Measurements from ENCODE around the gene IL4I1.

Gene IL4I1

DNA sequence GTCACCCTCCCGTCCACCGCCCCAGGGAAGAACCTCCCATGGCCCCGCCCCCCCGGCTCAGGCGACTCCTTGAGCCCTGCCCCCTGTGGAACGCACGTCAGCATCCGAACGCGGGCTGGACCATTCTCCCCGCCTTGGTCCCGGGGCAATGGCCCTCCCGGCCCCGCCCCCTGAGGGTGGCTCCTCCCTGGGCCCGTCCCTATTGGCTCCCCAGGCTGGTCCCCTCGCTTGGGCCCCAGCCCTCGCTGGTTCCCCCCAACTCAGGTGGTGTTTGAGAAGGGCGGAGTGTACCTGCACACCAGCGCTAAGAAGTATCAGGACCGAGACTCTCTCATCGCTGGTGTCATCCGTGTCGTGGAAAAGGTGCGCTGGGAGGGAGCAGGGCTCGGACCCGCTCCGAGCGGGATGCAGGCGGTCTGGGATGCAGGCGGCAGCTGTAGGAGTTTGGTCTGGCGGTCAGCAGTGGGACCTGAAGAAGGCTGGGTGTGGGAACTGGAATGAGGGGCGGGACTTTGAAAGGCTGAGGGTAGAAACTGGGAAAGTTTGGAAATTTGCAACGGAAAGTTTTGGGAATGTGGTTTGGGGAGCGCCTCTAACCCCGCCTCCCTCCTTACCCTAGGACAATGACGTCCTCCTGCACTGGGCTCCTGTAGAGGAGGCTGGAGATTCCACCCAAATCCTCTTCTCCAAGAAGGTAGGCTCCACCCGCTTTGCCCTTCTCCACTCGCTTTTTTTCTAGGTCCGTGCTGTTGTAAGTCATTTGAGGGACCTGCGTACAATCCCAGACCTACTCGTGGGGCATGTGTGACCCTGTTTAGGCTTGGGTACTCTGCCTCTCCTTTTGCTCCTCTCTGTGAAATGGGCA, 18.6 kb downstream of the IL4I1 start:
- DNase-seq (ENCODE audit: low read depth) = peak; percentile 88

DNA sequence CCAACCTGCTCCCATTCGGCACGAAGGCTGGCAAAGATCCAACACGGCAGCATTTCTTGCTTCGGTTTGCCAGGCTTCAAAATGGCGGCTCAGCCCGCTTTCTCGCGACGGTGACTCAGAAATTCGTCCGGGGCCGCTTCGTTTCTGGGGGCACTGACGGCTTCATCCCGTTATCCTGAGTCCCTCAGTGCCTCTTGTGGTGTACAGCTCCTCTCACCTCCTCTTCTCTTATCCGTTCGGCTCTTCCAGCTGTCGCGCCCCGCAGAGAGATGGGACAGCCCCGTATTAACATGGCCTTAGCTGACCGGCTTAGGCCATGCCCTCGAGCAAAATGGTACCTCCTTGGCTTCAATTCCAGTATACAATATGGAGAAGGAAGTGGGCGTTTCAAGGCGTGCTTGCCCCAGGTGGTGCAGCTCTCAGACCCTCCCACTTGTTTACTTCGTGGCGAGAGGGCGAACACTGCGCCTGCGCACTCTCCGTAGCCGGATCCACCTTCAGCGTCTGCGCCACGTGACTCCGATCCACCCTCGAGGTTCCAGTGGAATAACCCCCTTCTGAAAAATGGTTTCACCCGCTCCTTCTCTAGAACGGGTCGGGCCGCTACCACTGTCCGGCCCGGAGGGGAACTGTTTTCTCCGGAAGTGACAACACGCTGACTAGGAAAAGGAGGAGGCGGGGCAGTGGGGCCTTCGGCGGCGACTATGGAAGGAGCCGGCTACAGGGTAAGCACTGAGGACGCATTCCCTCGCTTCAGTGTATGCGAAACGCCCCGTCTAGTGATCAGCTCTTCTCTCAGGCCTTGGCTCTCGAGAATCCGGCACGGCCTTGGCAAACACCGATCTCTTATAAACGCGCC, 19.4 kb downstream of the IL4I1 start, which contains the start of the genes AKT1S1 and TBC1D17:
TSS of gene AKT1S1 (minus strand) at position 336 of the 859 bp plus-strand sequence. CDS start 4,060 bp downstream, outside the sequence.
TSS of gene TBC1D17 (plus strand) at position 683 of the 859 bp plus-strand sequence. CDS start at position 705, 22 bp downstream.
- DNase-seq (ENCODE audit: low read depth) = peak; percentile 99

DNA sequence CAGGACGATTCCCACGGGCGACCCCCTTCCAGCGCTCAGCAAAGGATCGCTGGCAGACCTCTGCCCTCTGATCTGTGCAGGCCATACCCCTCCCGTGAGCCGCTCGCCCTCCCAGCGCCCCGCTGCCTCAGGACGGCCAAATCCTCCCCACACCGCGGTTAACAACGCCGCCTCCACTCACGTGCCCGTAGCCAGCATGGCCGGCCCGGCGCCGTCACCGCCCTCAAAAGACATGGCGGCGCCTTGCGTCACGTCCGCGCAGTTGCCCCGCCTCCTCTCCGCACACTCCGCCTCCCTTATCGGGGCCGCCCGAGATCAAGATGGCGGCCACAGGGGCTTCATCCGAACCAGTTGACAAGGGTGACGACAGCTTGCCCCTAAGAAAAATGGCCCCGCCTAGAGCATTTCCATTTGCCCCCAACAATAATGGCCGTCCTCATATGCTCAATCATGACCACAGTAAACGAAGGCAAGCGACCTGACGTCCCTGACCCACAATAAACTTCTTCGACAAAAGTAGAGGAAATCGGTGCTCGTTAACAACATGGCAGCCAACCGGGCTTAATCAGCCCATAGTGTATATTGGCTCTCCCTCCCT, 20.2 kb downstream of the IL4I1 start:
- DNase-seq (ENCODE audit: low read depth) = peak; percentile 95

DNA sequence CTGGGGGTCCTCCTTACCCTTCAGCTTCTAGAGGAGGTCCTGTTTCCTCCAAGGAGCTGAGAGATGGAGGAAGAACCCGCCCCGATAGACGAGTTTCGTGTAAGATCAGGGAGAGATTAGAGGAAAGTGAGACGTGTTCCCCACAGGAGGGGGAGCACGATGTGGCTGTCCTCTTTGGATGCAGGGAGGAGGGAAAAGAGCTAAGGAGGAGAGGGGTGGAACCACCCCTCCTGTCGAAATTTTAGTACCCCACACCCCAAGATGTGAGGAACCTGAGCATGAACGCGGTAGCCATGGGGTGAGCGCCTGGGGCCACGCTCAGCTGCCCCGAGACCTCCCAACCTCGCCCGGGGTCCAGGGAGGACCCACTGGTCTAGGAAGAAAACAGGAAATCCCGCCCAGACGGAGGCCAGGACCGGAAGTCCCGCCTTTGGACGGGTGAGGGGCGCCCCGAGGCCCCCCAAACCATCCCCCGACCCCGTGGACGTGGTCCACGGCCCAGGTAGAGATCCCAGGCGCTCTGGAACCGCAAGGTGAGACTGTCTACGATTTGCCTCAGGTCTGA, 20.7 kb downstream of the IL4I1 start:
- DNase-seq (ENCODE audit: low read depth) = no peak

DNA sequence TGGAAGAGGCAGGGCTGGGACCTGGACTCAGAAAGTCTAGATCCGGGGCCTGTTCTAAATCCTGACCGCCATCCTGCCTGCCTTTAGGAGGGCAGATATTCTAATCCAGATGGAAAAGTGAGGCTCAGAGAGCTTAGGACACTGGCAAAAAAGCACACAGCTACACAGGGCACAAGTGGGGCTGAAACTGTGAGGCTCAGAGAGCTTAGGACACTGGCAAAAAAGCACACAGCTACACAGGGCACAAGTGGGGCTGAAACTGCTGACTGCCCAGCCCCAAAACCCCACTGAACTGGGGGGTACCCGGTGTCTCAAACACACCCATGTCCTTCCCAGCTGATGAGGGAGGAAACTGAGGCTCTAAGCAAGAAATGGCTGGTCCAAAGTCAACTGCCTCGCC, 21.5 kb downstream of the IL4I1 start:
- no peak for DNase-seq (ENCODE audit: low read depth)

DNA sequence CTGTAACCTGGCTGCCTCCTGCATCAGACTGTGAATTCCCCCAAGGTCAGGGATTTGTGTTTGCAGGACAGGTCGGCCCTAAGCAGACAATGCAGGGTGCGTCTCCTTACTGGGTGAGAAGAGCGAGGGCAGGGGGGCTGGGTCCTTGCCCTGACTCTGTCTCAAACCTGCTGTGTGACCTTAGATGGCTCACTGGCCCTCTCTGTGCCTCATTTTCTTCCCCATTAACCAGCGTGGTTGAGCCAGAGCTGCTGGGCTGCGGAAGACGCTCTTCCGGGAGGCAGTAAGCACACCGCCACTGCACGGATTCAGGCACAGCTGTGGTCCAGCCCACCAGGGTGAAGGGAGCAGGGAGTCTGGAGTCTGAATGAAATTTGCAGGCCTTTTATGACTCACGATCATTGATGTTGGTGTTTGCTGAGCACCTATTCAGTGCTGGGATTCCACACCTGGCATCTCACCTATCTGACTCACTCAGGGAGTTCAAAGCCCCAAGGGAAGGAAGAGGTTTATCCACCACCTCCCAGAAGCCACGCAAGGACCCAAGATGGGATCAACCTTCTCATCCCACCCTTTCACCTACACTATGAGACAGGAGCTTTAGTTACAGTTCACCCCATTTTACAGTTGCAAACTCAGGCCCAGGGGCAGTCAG, 22.1 kb downstream of the IL4I1 start:
- no peak for DNase-seq (ENCODE audit: low read depth)

DNA sequence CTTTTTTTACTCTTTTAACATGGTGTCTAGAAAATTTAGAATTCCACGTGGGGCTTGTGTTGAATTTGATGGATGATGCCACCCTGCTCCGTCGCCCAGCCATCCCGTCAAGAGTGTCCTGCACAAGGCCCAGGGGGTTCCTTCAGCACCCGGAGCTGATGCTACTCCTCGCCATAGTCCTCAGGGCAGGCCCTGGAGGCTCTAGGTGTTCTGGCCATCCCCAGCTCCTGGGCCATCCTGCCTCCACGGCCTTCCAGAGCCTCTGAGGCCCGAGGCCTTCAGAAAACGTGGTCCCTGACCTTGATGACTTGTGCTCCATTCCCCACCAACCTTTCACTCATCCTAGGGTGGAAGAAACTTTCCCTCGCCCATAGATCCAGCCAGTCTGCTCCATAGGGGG, 22.9 kb downstream of the IL4I1 start:
- DNase-seq (ENCODE audit: low read depth) = no peak

DNA sequence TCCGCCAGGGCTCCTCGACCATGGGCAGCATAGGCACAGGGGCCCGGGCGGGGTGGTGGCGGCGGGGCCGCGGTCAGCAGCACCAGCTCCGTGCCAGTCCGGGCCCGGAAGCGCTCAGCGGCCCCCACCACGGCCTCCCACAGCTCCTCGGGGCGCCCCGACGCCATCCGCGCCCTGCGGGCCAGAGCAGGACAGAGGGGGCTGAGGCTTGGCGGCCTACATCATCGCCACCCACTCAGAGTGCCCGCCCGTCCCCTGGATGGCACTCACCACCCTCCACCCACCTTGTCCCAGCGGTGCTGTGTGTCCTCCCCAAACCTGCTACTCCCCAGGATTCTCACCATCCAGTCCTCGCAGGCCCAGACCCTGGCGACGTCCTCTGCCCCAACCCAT, 23.6 kb downstream of the IL4I1 start:
- DNase-seq (ENCODE audit: low read depth) = no peak

DNA sequence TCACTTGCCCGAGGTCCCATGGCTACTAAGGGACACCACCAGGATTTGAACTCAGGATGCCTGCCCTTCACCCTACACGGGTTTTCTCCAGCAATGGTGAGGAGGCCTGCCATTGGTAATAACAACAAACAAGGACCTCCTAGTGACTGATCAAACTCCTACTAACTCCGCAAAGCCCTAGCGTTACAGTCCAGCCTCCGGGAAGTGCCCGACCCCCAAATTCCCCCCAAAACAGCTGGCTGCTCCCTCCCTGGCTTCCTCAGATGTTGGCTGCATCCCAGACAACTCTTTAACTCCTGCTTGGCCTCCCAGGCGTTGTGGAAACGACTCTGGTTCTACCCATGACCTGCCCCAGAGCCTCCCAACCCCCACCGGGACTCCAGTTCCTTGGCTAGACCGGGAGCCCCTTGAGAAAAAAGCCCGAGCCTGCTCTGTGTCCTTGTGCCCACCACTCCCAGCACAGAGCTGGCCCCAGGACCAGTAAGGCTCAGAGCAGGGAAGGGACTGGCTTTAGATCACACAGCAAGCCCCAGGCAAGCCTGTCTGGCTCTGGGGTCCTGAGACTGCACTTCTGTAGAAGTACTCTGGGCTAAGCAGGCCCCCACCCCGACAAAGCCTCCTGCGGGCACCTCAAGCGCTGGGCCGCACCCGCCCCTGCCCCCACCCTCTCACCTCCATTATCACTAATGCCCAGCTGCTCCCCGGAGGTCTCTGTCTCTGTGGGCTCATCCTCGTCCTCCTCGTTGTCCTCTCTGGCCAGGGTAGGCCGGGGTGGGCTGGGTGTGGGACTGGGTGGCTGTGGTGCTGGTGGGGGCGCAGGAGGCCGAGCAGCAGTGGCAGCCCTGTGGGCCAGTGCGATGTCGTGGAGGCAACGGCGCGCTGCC, 24.2 kb downstream of the IL4I1 start:
- no peak for DNase-seq (ENCODE audit: low read depth)

DNA sequence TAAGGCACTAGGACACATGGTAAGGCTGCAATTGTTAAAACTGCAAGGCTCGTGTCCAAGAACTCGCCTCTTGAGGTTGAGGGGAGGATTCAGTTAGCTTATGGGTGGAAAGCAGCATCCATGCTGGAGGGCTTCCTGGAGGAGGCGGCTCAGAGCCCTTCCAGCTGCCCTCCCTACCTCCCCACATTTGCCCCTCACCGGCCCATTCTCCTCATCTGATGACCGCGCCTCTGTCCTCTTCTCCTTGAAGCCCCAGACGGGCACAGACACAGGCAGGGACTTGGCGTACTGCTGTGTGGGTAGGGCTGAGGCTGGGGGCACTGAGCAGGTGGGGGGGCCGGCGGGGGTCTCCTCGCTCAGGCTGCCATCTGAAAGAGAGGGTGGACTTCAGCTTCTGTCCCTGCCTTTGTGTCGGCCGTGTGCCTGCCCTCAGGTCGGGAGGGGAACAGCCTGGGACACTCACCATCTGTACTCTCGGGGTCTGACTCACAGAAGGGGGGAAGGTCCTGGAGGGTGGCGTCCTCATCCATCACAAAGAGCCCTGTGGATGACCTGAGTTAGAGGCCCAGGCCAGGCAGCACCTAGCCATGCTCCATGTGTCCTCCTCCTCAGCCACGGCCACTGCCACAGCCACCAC, 25.2 kb downstream of the IL4I1 start:
- DNase-seq (ENCODE audit: low read depth) = no peak

DNA sequence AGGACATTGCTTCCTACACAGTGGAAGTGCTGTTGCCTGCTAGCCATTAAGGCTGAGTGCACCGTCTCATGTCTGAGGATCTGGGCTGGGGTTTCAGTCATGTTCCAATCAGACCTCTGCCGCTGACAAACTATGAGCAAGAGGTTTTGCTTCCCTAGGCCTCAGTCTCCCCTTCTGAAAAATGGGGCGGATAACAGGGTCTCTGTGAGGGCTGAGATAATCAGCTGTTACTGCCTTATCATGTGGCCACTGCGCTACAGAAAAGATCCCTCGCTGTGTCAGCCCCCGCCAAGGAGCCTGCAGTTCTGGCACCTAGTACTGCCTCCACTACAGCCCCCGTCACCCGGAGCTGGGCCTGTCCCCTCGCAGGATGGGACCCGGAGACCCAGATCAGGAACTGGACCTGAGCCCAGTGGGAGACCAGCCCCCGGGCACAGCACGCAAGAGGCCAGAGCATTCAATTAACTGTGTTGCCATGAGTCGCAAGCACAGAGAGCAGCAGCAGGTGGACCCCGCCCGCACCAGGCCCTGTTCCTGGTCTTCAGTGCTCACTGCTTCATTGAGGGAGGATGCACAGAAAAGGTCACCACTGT, 26.3 kb downstream of the IL4I1 start:
- DNase-seq (ENCODE audit: low read depth) = no peak

DNA sequence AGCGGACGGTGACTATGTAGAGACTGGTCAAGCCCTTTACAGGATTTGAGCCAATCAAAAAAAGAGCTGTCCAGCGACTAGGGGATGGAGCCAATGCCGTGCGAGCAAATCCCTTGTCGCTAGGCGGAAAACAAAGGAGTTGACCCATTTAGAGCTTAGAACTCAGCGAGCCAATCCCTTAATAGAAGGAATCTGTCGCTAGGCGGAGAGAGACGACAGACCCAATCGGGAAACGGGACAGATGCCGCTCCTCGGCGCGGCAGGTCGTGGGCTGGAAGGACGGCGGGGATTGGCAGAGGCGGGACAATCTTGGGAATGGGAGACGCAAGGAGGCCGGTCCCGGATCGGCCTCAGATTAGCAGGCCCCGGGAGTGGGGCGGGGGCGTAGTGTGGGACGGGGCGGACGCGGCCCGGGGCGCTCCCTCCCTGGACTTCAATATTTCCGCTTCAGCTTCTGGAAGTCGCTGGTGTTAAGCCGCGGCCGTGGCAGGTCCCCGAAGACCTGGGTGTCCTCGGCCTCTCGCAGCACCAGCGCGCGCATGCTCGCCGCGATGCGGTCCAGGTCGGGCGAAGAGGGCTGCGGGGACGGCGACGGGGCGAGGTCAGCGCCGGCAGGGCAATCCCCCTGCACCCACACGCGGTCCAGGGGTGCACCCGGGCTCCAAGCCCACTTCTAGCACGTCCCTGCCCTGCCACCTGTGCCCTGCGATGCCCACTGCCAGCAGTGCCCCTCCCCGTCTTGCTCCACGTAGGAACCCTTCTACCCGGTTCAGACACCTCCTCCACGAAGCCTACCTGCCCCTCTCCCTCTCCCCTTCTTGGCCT, 27.0 kb downstream of the IL4I1 start:
- DNase-seq (ENCODE audit: low read depth) = peak; percentile 99

DNA sequence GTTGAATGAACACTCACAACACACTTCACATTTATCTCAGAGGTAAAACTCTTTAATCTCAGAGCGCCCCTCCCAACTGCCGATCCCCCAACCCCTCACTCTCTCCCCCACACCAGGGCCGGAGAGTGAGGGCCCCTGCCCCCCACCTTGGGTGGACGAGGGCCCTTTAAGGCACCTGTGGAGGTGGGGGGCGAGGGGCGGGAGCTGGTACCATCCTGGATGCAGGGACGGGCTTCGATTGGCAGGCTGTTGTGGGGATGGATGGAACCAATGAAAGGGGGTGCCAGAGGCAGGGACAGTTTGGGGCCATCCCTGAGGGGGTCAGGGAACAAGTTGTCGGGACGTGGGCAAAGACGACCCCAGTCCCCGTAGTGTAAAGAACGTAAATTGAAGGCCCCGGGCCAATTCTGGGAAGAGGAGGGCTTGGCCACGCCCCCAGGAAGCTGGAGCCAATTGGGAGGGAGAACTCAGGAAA, 27.6 kb downstream of the IL4I1 start:
- no peak for DNase-seq (ENCODE audit: low read depth)

DNA sequence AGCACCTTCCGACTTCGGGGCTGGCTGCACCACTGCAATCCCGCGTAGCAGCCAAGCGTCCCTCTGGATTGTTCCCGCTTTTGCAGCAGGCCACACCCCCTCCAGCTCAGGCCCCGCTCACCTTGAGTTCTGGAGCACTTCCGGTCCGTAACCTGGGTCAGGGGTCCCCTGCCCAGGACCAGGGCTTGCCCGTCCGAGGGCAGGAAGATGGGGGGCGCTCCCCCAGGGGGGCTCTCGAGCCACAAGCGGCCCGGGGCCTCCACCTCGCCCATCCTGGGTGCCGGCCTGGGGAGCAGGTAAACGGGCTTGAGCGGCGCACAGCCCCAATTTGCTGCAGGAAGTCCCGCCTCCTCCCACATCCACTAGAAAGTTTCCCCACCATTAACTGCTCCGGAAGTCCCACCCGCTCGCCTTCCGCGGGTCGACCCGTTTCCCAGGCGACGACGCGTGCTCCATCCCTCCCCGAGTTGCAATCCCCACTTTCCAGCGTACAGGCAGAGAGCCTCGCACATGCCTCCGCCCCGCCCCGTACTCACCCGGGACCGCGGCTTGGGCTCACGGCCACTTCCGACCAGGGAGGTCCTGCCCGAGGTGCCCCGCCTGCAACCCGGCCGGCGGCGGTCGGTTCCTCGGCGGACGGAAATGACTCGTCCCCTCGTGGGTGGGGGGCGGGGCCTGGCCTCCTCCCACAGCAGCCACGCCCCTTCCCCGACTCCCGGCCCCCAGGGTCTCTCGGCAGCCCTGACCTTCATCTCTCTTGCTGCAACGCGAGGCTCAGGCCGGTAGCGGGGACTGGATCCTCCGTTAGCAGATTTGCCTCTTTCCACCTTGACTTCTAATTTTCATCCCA, 29.5 kb downstream of the IL4I1 start, which contains the start of gene PNKP:
TSS of gene PNKP (minus strand) at position 644 of the 850 bp plus-strand sequence. CDS start at position 272, 372 bp downstream.
- peak; percentile 79 for DNase-seq (ENCODE audit: low read depth)

DNA sequence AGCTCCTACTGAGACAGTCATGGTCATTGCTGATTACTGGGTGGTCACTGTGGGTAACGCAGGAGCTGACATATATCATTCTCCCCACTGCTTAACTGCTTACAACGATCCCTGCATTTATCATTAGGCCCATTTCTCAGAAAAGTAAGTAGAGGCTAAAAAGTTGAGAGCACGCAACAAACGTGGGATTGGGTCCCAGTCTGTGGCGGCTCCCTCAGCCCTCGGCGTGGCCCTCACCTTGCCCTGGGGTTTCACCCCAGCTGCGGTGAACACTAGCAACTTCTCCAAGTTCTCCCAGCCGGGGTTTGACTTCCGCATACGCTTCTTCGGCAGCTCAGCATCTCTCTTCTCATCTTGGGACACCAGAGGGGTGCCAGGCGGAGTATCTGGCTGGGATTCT, 31.8 kb downstream of the IL4I1 start:
- DNase-seq (ENCODE audit: low read depth) = no peak

DNA sequence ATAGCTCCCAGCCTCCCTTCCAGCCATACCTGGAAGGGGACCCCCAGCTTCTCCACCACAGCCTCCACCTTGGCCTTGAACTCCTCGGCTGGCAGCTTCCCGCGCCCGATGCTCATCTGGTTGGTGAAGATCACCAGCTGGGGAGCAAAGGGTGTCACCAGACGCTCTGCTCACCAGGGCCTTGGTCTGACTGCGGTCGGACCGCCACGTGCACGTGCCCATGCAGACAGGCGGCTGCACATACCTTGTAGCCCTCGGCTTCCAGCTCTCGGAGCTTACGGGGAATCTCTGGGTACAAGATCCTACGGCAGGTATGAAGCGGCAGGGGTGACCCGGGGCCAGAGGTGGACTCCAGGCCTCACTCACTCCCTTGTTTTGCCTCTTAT, 32.8 kb downstream of the IL4I1 start:
- no peak for DNase-seq (ENCODE audit: low read depth)

DNA sequence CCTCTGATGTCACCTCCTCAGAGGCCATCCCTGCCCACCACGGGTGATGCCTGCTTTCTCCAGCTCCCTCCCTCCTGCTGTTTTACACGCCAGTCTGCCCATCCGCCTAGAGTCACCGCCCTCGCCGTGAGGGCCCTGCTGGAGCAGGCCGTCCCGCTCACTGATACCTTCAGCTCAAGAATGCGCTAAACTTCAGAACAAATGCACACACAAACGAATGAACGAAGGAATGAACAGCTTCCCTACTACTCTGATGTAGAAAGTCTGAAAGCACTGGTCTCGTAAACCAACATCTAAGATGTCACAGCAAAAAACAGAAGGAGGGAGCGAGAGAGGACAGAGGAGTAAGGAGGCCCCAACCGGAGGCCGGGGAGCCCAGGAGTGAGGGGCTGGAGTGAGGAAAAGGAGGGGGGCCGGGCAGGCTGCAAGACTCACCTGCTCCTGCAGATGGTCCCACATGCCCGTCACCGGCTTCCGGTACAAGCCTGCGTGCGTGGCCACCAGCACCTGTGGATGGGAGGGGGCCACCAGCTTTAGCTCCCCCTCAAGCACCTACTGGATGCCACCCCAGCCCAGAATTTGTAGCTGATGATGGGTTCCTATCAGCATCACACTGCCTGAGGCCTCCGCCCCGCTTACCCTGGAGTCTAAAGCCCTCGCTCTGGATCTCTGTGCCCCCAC, 33.3 kb downstream of the IL4I1 start:
- DNase-seq (ENCODE audit: low read depth) = no peak
